ENCODE data around the gene YBX2. TPM values are rescaled to one million over a fixed set of nuclear protein-coding genes. Genes with fewer than 3 reads are reported as not detected.

The YBX2 gene
- total RNA-seq, 1 donor from 2014 or later: 14.6 TPM

DNA sequence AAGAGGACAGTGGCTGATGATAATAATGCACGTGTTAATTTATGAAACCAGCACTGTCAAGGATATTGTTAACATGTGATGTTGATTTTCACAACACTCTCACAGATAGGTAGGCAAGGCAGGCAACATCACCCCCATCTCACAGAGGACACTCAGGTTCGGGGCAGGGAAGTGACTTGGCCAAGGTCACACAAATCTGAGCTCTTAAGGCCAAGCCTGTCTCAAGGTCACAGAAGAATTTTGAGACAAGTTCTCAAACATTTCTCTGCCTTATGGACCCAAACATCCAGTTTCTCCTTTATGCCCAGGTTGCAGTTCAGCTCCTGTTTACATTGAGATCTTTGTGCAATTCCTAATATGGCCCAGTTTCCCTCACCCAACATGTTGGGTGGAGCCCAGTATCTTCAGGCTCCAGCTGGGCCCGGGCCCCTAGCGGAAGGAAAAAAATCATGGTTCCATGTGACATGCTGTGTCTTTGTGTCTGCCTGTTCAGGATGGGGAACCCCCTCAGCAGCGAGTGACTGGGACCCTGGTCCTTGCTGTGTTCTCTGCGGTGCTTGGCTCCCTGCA is 11.6 kb downstream of the YBX2 start:
- Mint-ChIP-seq H3K27ac (ENCODE audit: unreplicated experiment) (no peak overlapping the region), H3K36me3 (ENCODE audit: low read depth, unreplicated experiment) (no peaks in the 10 kb centered on the region), H3K9me3 (ENCODE audit: unreplicated experiment) (no peaks in the 10 kb centered on the region), H3K4me3 (ENCODE audit: unreplicated experiment) (peak overlapping the region; percentile 82), H3K4me1 (ENCODE audit: unreplicated experiment) (peaks cover 15% of the 10 kb centered on the region), H3K27me3 (ENCODE audit: unreplicated experiment) (peaks cover 14% of the 10 kb centered on the region)
- no peak for DNase-seq (ENCODE audit: low spot score)
- TF ChIP-seq, protein P1, sequence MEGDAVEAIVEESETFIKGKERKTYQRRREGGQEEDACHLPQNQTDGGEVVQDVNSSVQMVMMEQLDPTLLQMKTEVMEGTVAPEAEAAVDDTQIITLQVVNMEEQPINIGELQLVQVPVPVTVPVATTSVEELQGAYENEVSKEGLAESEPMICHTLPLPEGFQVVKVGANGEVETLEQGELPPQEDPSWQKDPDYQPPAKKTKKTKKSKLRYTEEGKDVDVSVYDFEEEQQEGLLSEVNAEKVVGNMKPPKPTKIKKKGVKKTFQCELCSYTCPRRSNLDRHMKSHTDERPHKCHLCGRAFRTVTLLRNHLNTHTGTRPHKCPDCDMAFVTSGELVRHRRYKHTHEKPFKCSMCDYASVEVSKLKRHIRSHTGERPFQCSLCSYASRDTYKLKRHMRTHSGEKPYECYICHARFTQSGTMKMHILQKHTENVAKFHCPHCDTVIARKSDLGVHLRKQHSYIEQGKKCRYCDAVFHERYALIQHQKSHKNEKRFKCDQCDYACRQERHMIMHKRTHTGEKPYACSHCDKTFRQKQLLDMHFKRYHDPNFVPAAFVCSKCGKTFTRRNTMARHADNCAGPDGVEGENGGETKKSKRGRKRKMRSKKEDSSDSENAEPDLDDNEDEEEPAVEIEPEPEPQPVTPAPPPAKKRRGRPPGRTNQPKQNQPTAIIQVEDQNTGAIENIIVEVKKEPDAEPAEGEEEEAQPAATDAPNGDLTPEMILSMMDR (IDR thresholded peaks at IDR 0.05; ENCODE audit: unreplicated experiment): no peak

DNA sequence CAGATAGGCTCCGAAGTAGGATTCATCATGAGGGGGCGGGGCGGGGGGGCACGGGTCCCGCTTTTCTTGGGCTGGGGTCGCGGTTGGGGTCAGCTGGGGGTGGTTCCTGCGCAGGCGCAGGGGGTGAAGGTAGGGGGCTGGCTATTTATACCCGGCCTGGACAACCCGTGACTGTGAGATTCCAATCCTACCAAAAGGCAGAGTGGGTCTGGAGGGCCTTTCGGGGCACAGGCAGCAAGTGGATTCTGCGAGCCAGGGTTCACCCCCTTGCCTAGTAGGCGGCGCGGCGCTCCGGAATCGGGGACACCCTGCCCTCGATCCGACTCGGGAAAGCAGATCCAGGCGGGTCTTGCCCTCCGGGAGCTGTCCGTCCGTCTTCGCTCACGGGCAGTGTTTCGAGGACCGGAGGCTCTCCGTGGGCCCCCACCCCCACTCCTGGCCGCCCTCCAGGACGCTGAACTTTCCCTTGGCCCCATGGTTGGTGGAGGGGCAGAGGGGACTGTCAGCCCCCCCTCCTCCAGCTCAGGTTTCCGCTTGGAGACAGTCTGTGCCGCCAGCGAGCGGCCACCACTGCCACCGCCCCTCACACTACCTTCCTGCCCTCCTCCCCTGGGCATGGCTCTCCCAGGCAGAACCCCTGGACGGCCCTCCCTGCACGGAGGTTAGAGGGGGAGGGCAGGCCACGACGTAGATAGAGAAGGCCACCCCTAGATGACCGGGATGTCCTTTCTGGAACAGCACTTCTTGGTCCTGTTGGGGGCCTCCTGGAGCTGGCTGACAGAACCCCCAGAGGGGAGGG is 12.3 kb downstream of the YBX2 start:
- TF ChIP-seq, protein P1 (IDR thresholded peaks at IDR 0.05; ENCODE audit: unreplicated experiment): no peak

DNA sequence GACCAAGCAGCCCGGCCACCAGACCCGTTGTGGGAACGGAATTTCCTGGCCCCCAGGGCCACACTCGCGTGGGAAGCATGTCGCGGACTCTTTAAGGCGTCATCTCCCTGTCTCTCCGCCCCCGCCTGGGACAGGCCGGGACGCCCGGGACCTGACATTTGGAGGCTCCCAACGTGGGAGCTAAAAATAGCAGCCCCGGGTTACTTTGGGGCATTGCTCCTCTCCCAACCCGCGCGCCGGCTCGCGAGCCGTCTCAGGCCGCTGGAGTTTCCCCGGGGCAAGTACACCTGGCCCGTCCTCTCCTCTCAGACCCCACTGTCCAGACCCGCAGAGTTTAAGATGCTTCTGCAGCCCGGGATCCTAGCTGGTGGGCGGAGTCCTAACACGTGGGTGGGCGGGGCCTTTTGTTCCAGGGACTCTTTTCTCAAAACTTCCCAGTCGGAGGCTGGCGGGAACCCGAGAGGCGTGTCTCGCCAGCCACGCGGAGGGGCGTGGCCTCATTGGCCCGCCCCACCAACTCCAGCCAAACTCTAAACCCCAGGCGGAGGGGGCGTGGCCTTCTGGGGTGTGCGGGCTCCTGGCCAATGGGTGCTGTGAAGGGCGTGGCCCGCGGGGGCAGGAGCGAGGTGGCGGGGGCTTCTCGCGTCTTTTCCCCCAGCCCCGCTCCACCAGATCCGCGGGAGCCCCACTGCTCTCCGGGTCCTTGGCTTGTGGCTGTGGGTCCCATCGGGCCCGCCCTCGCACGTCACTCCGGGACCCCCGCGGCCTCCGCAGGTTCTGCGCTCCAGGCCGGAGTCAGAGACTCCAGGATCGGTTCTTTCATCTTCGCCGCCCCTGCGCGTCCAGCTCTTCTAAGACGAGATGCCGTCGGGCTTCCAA is 13.1 kb downstream of the YBX2 start, which contains the start of gene SLC2A4:
Gene SLC2A4 (plus strand): TSS at position 645 of the 879 bp plus-strand sequence. CDS start 217 bp downstream, at position 862.
- TF ChIP-seq, protein P1 (IDR thresholded peaks at IDR 0.05; ENCODE audit: unreplicated experiment): no peak
- no peak within 1 kb of the TSS for H3K27ac Mint-ChIP-seq (ENCODE audit: unreplicated experiment)
- peaks cover 13% of the 10 kb centered on the region for H3K27me3 Mint-ChIP-seq (ENCODE audit: unreplicated experiment)
- no peaks in the 10 kb centered on the region for H3K9me3 Mint-ChIP-seq (ENCODE audit: unreplicated experiment)
- peak; percentile 95 for DNase-seq (ENCODE audit: low spot score)
- H3K36me3 Mint-ChIP-seq (ENCODE audit: low read depth, unreplicated experiment): no peaks in the 10 kb centered on the region
- peak within 1 kb of the TSS; percentile 82 for H3K4me3 Mint-ChIP-seq (ENCODE audit: unreplicated experiment)
- peaks cover 15% of the 10 kb centered on the region for H3K4me1 Mint-ChIP-seq (ENCODE audit: unreplicated experiment)

More for the DNA sequence above, 12.3 kb downstream of the YBX2 start:
- H3K4me1 Mint-ChIP-seq (ENCODE audit: unreplicated experiment): peaks cover 15% of the 10 kb centered on the region
- DNase-seq (ENCODE audit: low spot score): peak; percentile 39
- H3K9me3 Mint-ChIP-seq (ENCODE audit: unreplicated experiment): no peaks in the 10 kb centered on the region
- H3K27ac Mint-ChIP-seq (ENCODE audit: unreplicated experiment): no peak overlapping the region
- H3K4me3 Mint-ChIP-seq (ENCODE audit: unreplicated experiment): peak overlapping the region; percentile 82
- H3K27me3 Mint-ChIP-seq (ENCODE audit: unreplicated experiment): peaks cover 13% of the 10 kb centered on the region
- no peaks in the 10 kb centered on the region for H3K36me3 Mint-ChIP-seq (ENCODE audit: low read depth, unreplicated experiment)

DNA sequence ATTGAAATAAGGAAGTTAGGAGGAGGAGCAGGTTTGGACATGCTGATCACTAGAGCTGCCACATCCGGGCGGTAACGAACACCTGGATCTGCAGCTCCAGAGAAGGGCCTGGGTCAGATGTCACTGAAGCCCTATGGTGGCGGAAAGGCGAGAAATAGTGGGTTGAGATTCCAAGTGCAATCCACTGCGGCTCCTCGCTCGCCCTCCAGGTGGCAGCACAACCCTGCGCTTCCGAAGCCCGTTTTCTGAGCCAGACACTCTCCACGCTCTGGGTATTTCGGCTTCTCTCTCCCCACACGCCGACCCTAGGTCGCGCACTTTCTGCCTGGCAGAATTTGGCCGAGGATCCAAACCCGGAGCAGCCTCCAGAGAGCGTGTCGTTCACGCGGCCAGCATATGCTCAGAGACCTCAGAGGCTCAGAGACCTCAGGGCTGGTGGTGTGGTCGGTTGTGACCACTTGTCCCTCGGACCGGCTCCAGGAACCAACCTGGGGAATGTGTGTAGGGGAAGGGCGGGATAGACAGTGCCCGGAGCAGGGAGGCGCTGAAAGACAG is 13.8 kb downstream of the YBX2 start:
- TF ChIP-seq, protein P1 (IDR thresholded peaks at IDR 0.05; ENCODE audit: unreplicated experiment): peak; percentile 75
- Mint-ChIP-seq H3K36me3 (ENCODE audit: low read depth, unreplicated experiment) (no peaks in the 10 kb centered on the region), H3K27me3 (ENCODE audit: unreplicated experiment) (peaks cover 13% of the 10 kb centered on the region), H3K4me3 (ENCODE audit: unreplicated experiment) (peak overlapping the region; percentile 17), H3K9me3 (ENCODE audit: unreplicated experiment) (no peaks in the 10 kb centered on the region), H3K27ac (ENCODE audit: unreplicated experiment) (no peak overlapping the region), H3K4me1 (ENCODE audit: unreplicated experiment) (peaks cover 15% of the 10 kb centered on the region)
- peak; percentile 82 for DNase-seq (ENCODE audit: low spot score)
